ENCODE results near the gene SLC28A3. TPM values are rescaled to one million over a fixed set of nuclear protein-coding genes. Genes with fewer than 3 reads are reported as not detected.

Gene SLC28A3
- total and polyA plus RNA-seq, 10 of the 15 experiments (the other 5 are each of a cell fraction or from before 2014, with no cell fraction given), result 0.03 to 0.39 (median 0.07) TPM; not detected in 2

- Histone ChIP-seq H3K4me1 (ENCODE audit: control insufficient read depth, insufficient read depth, low read length) (no peaks in the 10 kb centered on the region), H3K9me3 (replicated peaks; ENCODE audit: control insufficient read depth, insufficient read depth, low read length) (no peaks in the 10 kb centered on the region; the same call in 2 of the 3 replicates), H3K36me3 (ENCODE audit: control insufficient read depth in 2 of 2, insufficient read depth in 2 of 2, low read length in 1 of 2) (no peaks in the 10 kb centered on the region), H3K27ac (ENCODE audit: control insufficient read depth, insufficient read depth) (no peak overlapping the region), H3K27me3 (replicated peaks in 1 of 2; ENCODE audit: control insufficient read depth in 2 of 2, insufficient read depth in 2 of 2, low read length in 1 of 2) (no peaks in the 10 kb centered on the region), H3K4me2 (ENCODE audit: control insufficient read depth, insufficient read depth) (no peak overlapping the region), H2AFZ (ENCODE audit: control insufficient read depth, low read depth, low read length) (no peak overlapping the region), H3K4me3 (no peak overlapping the region), H3K9ac (ENCODE audit: control insufficient read depth, insufficient read depth, low read length) (no peak overlapping the region), H3K79me2 (ENCODE audit: control insufficient read depth, insufficient read depth, low read length) (no peaks in the 10 kb centered on the region), H4K20me1 (ENCODE audit: control insufficient read depth, insufficient read depth) (no peaks in the 10 kb centered on the region)
- ATAC-seq (no peak), DNase-seq (ENCODE audit: low read depth, low spot score) (no peak), FAIRE-seq (no peak)
- ChIA-PET RAD21 (ENCODE audit: unreplicated experiment) (no interaction called here), SMC1A (ENCODE audit: uncharacterized antibody, unreplicated experiment) (interaction anchor here (1.5 kb wide), 1 partner anchor 15 kb away, joined by 3 read pairs; no protein-coding TSS in a partner anchor), POLR2A (no interaction called here), CTCF (no interaction called here)
- BruUV-seq (replicated peaks), result no TSS peak
- TF ChIP-seq RBBP5 (conservative IDR thresholded peaks at IDR 0.05) (no peak), BMI1 (IDR thresholded peaks at IDR 0.05; ENCODE audit: borderline replicate concordance) (no peak), SIN3A (IDR thresholded peaks at IDR 0.05; ENCODE audit: low read depth, low read length) (no peak), NR2C2 (IDR thresholded peaks at IDR 0.05; ENCODE audit: borderline replicate concordance, control insufficient read depth, insufficient read length, low read depth) (no peak)
- 39% methylated on average over 1 of the region's 1 CpG for WGBS (ENCODE audit: insufficient coverage, insufficient replicate concordance, low lambda C conversion rate, missing lambda C conversion rate)
- in situ Hi-C loops (cut with MboI) (no loop called here), intact Hi-C loops (cut with micrococcal nuclease; ENCODE audit: unreplicated experiment) (no loop called here)
Observed at GRCh38 chr9:84330246-84330645, 10.3 kb downstream of the SLC28A3 start.

DNA sequence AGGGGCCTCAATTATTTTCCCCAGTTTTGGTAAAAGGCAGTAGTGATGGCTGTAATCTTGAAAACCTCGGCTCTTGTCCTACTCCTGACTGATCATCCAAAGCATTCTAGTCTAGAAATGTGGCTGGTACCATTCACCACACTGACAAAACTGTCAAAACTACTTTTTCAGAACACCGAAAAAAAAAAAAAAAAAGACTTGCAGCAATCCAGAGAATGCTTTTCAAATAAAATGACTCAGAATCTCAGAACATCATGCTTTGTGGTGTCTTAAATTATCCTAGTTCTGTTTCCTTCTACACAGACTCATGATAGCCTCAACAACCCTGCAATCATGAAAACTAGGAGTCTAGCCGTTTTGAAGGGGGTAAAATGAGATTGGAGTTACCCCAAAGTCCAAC lies 13.4 kb downstream of the SLC28A3 start:
- no peak for DNase-seq (ENCODE audit: low read depth, low spot score)
- 2% methylated on average over 2 of the region's 3 CpGs for WGBS (ENCODE audit: insufficient coverage, insufficient replicate concordance, low lambda C conversion rate, missing lambda C conversion rate)
- in situ Hi-C loops (cut with MboI) (no loop called here), intact Hi-C loops (cut with micrococcal nuclease; ENCODE audit: unreplicated experiment) (no loop called here)
- H3K79me2 ChIP-seq (ENCODE audit: control insufficient read depth, insufficient read depth, low read length), result no peaks in the 10 kb centered on the region
- H3K4me3 ChIP-seq, result no peak overlapping the region
- no peak overlapping the region for H3K4me2 ChIP-seq (ENCODE audit: control insufficient read depth, insufficient read depth)
- no peak overlapping the region for H3K9ac ChIP-seq (ENCODE audit: control insufficient read depth, insufficient read depth, low read length)
- RAD21 ChIA-PET (ENCODE audit: unreplicated experiment), result no interaction called here
- no peaks in the 10 kb centered on the region for H4K20me1 ChIP-seq (ENCODE audit: control insufficient read depth, insufficient read depth)
- no peak for FAIRE-seq
- H3K4me1 ChIP-seq (ENCODE audit: control insufficient read depth, insufficient read depth, low read length), result no peaks in the 10 kb centered on the region
- no TSS peak for BruUV-seq (replicated peaks)
- POLR2A ChIA-PET, result no interaction called here
- H2AFZ ChIP-seq (ENCODE audit: control insufficient read depth, low read depth, low read length), result no peak overlapping the region
- SMC1A ChIA-PET (ENCODE audit: uncharacterized antibody, unreplicated experiment), result interaction anchor here (0.7 kb wide), 1 partner anchor 609 kb away, joined by 3 read pairs; no protein-coding TSS in a partner anchor
- H3K27ac ChIP-seq (ENCODE audit: control insufficient read depth, insufficient read depth), result no peak overlapping the region
- no peaks in the 10 kb centered on the region; the same call in 2 of the 3 replicates for H3K9me3 ChIP-seq (replicated peaks; ENCODE audit: control insufficient read depth, insufficient read depth, low read length)
- no peaks in the 10 kb centered on the region for H3K36me3 ChIP-seq (ENCODE audit: control insufficient read depth in 2 of 2, insufficient read depth in 2 of 2, low read length in 1 of 2)
- CTCF ChIA-PET, result no interaction called here
- H3K27me3 ChIP-seq (replicated peaks in 1 of 2; ENCODE audit: control insufficient read depth in 2 of 2, insufficient read depth in 2 of 2, low read length in 1 of 2), result no peaks in the 10 kb centered on the region
- no peak for ATAC-seq
- TF ChIP-seq E2F8 (IDR thresholded peaks at IDR 0.05; ENCODE audit: low read depth, partially characterized antibody), result no peak
- TF ChIP-seq NFIC (IDR thresholded peaks at IDR 0.05; ENCODE audit: low read depth, low read length), result no peak
- TF ChIP-seq TBL1XR1 (IDR thresholded peaks at IDR 0.05; ENCODE audit: low read depth, low read length), result no peak
- TF ChIP-seq, protein P1, sequence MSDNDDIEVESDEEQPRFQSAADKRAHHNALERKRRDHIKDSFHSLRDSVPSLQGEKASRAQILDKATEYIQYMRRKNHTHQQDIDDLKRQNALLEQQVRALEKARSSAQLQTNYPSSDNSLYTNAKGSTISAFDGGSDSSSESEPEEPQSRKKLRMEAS (IDR thresholded peaks at IDR 0.05; ENCODE audit: low read depth, low read length), result no peak
- TF ChIP-seq BHLHE40 (IDR thresholded peaks at IDR 0.05; ENCODE audit: borderline replicate concordance in 1 of 2, low read depth in 2 of 2, low read length in 1 of 2), result no peak
- no peak for TF ChIP-seq MTA3 (IDR thresholded peaks at IDR 0.05; ENCODE audit: borderline replicate concordance, low read length)
- TF ChIP-seq CREM (IDR thresholded peaks at IDR 0.05; ENCODE audit: low read depth), result no peak
- TF ChIP-seq BACH1 (IDR thresholded peaks at IDR 0.05; ENCODE audit: borderline replicate concordance), result no peak
- TF ChIP-seq, protein P2, sequence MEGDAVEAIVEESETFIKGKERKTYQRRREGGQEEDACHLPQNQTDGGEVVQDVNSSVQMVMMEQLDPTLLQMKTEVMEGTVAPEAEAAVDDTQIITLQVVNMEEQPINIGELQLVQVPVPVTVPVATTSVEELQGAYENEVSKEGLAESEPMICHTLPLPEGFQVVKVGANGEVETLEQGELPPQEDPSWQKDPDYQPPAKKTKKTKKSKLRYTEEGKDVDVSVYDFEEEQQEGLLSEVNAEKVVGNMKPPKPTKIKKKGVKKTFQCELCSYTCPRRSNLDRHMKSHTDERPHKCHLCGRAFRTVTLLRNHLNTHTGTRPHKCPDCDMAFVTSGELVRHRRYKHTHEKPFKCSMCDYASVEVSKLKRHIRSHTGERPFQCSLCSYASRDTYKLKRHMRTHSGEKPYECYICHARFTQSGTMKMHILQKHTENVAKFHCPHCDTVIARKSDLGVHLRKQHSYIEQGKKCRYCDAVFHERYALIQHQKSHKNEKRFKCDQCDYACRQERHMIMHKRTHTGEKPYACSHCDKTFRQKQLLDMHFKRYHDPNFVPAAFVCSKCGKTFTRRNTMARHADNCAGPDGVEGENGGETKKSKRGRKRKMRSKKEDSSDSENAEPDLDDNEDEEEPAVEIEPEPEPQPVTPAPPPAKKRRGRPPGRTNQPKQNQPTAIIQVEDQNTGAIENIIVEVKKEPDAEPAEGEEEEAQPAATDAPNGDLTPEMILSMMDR (IDR thresholded peaks at IDR 0.05 in 2 of 3, conservative IDR thresholded peaks at IDR 0.05 in 1 of 3; ENCODE audit: control insufficient read depth in 2 of 3, extremely low read depth in 1 of 3, insufficient read depth in 1 of 3, low read depth in 3 of 3, low read length in 3 of 3), result no peak

Measured in GM12878 (cell line).